Measurements from ENCODE around the gene DDX41. TPM values are rescaled to one million over a fixed set of nuclear protein-coding genes. Genes with fewer than 3 reads are reported as not detected.

DDX41 gene
- total RNA-seq, 3 donors from 2014 or later (not counting 1 experiment from before 2014, with no cell fraction given): 66.6 to 106 (median 78.3) TPM

- TF ChIP-seq CTCF (IDR thresholded peaks at IDR 0.05): no peak
These were observed 31.7 kb downstream of the DDX41 start for GRCh38 chr5:177484902-177485549.

GRCh38 chr5:177483994-177484901 is 32.5 kb downstream of the DDX41 start:
- Mint-ChIP-seq H3K27ac (no peak overlapping the region), H3K4me1 (peaks cover 10% of the 10 kb centered on the region in 2 donors)

More at GRCh38 chr5:177484902-177485549, 31.7 kb downstream of the DDX41 start:
- ATAC-seq (no peak), DNase-seq (no peak)
- Histone ChIP-seq H3K27ac (ENCODE audit: low read length) (no peak overlapping the region), H3K4me3 (ENCODE audit: low read length) (no peak overlapping the region), H3K4me1 (ENCODE audit: control insufficient read depth, insufficient read depth, low read length) (peaks cover 6% of the 10 kb centered on the region), H3K9me3 (ENCODE audit: control insufficient read depth, insufficient read depth, low read length) (no peaks in the 10 kb centered on the region), H3K36me3 (ENCODE audit: control insufficient read depth, insufficient read depth, low read length) (no peaks in the 10 kb centered on the region), H3K27me3 (ENCODE audit: control insufficient read depth, insufficient read depth, low read length) (no peaks in the 10 kb centered on the region)
- no peak overlapping the region for H3K4me3 Mint-ChIP-seq
- no peak overlapping the region for H3K27ac Mint-ChIP-seq
- intact Hi-C loops (cut with micrococcal nuclease): no loop called here
- H3K9me3 Mint-ChIP-seq: no peaks in the 10 kb centered on the region
- WGBS (ENCODE audit: insufficient coverage): 79% methylated on average over 13 of the region's 13 CpGs
- peaks cover 0 to 4% of the 10 kb centered on the region in 2 donors for H3K27me3 Mint-ChIP-seq (ENCODE audit: low read depth in 2 of 2)
- no peaks in the 10 kb centered on the region for H3K36me3 Mint-ChIP-seq
- peaks cover 2 to 3% of the 10 kb centered on the region in 2 donors for H3K4me1 Mint-ChIP-seq

GRCh38 chr5:177483042-177483441 is 33.7 kb downstream of the DDX41 start:
- H3K27ac Mint-ChIP-seq: no peak overlapping the region
- peaks cover 17 to 22% of the 10 kb centered on the region in 2 donors for H3K4me1 Mint-ChIP-seq
- H3K27me3 Mint-ChIP-seq (ENCODE audit: low read depth in 2 of 2): peaks cover 0 to 4% of the 10 kb centered on the region in 2 donors
- peaks cover 25% of the 10 kb centered on the region for H3K4me1 ChIP-seq (ENCODE audit: control insufficient read depth, insufficient read depth, low read length)
- no peaks in the 10 kb centered on the region for H3K9me3 ChIP-seq (ENCODE audit: control insufficient read depth, insufficient read depth, low read length)
- H3K9me3 Mint-ChIP-seq: no peaks in the 10 kb centered on the region
- H3K27me3 ChIP-seq (ENCODE audit: control insufficient read depth, insufficient read depth, low read length): no peaks in the 10 kb centered on the region
- H3K36me3 ChIP-seq (ENCODE audit: control insufficient read depth, insufficient read depth, low read length): no peaks in the 10 kb centered on the region
- no peak overlapping the region for H3K27ac ChIP-seq (ENCODE audit: low read length)
- intact Hi-C loops (cut with micrococcal nuclease): no loop called here
- TF ChIP-seq CTCF (IDR thresholded peaks at IDR 0.05): no peak
- H3K4me3 Mint-ChIP-seq: no peak overlapping the region
- no peaks in the 10 kb centered on the region for H3K36me3 Mint-ChIP-seq
- WGBS (ENCODE audit: insufficient coverage): 97% methylated on average over 9 of the region's 9 CpGs
- ATAC-seq: no peak
- no peak overlapping the region for H3K4me3 ChIP-seq (ENCODE audit: low read length)
- no peak for DNase-seq

More at GRCh38 chr5:177483994-177484901, 32.5 kb downstream of the DDX41 start:
- WGBS (ENCODE audit: insufficient coverage): 95% methylated on average over 22 of the region's 22 CpGs
- peaks cover 13% of the 10 kb centered on the region for H3K4me1 ChIP-seq (ENCODE audit: control insufficient read depth, insufficient read depth, low read length)
- H3K27ac ChIP-seq (ENCODE audit: low read length): no peak overlapping the region
- H3K4me3 Mint-ChIP-seq: no peak overlapping the region
- no peak for TF ChIP-seq CTCF (IDR thresholded peaks at IDR 0.05)
- no peaks in the 10 kb centered on the region for H3K36me3 Mint-ChIP-seq
- H3K27me3 Mint-ChIP-seq (ENCODE audit: low read depth in 2 of 2): peaks cover 0 to 4% of the 10 kb centered on the region in 2 donors
- H3K36me3 ChIP-seq (ENCODE audit: control insufficient read depth, insufficient read depth, low read length): no peaks in the 10 kb centered on the region
- H3K27me3 ChIP-seq (ENCODE audit: control insufficient read depth, insufficient read depth, low read length): no peaks in the 10 kb centered on the region
- no peak overlapping the region for H3K4me3 ChIP-seq (ENCODE audit: low read length)
- H3K9me3 Mint-ChIP-seq: no peaks in the 10 kb centered on the region
- no peak for ATAC-seq
- intact Hi-C loops (cut with micrococcal nuclease): no loop called here
- H3K9me3 ChIP-seq (ENCODE audit: control insufficient read depth, insufficient read depth, low read length): no peaks in the 10 kb centered on the region
- DNase-seq: no peak
